H9 (cell line): ENCODE results near the gene TMEM236. TPM values are rescaled to one million over a fixed set of nuclear protein-coding genes. Genes with fewer than 3 reads are reported as not detected.

Experiments
- DNase-seq: peaks from one replicate; pipeline ENCODE4 v3.0.0-alpha.2; 2017
- H2AFZ ChIP-seq: one replicate; pipeline ENCODE4 v1.6.1; 2013; ENCODE audit warnings: mild to moderate bottlenecking, low read length, control low read depth, moderate library complexity
- H2AK5ac ChIP-seq: 2 replicates; pipeline ENCODE4 v1.6.1; 2013; ENCODE audit warnings: low read length, control low read depth, mixed read lengths; ENCODE audit not compliant: insufficient read length
- H2BK120ac ChIP-seq: one replicate; pipeline ENCODE4 v1.6.1; 2013; ENCODE audit warnings: low read depth, mild to moderate bottlenecking, low read length, control low read depth, inconsistent platforms; ENCODE audit not compliant: poor library complexity, severe bottlenecking
- H2BK12ac ChIP-seq: 2 replicates; pipeline ENCODE4 v1.6.1; 2013; ENCODE audit warnings: low read length, control low read depth, mixed read lengths, low read depth; ENCODE audit not compliant: insufficient read length
- H2BK15ac ChIP-seq: 2 replicates; pipeline ENCODE4 v1.6.1; 2013; ENCODE audit warnings: low read depth, low read length, control low read depth
- H2BK20ac ChIP-seq: one replicate; pipeline ENCODE4 v1.6.1; 2013; ENCODE audit warnings: low read depth, mild to moderate bottlenecking, low read length, control low read depth, inconsistent platforms; ENCODE audit not compliant: poor library complexity, severe bottlenecking
- H2BK5ac ChIP-seq: 2 replicates; pipeline ENCODE4 v1.6.1; 2013; ENCODE audit warnings: low read length, control low read depth, mixed read lengths; ENCODE audit not compliant: insufficient read length
- H3K14ac ChIP-seq: 2 replicates; pipeline ENCODE4 v1.6.1; 2013; ENCODE audit warnings: low read length, control low read depth; ENCODE audit not compliant: insufficient read depth
- H3K18ac ChIP-seq: 2 replicates; pipeline ENCODE4 v1.6.1; 2013; ENCODE audit warnings: low read depth, mild to moderate bottlenecking, mixed read lengths, low read length, control low read depth; ENCODE audit not compliant: insufficient read length
- H3K23ac ChIP-seq: 2 replicates; pipeline ENCODE4 v1.6.1; 2013; ENCODE audit warnings: low read length, control low read depth, mixed read lengths, low read depth; ENCODE audit not compliant: insufficient read length
- H3K23me2 ChIP-seq: 2 replicates; pipeline ENCODE4 v1.6.1; 2013; ENCODE audit warnings: low read depth, mild to moderate bottlenecking, mixed read lengths, low read length, control low read depth; ENCODE audit not compliant: insufficient read length, poor library complexity, severe bottlenecking
- H3K27ac ChIP-seq: 2 replicates; pipeline ENCODE4 v1.5.1; 2013; ENCODE audit warnings: low read length, control low read depth, mixed read lengths, low read depth; ENCODE audit not compliant: insufficient read length
- H3K27me3 ChIP-seq: 2 replicates; pipeline ENCODE4 v1.6.1; 2013; ENCODE audit warnings: low read length, control low read depth, inconsistent platforms; ENCODE audit not compliant: insufficient read depth
- H3K4ac ChIP-seq: 2 replicates; pipeline ENCODE4 v1.6.1; 2013; ENCODE audit warnings: low read depth, mild to moderate bottlenecking, control low read depth, inconsistent platforms, low read length, moderate library complexity
- H3K4me1 ChIP-seq: 2 replicates; pipeline ENCODE4 v1.6.1; 2013; ENCODE audit warnings: low read length, control low read depth, inconsistent platforms; ENCODE audit not compliant: insufficient read depth
- H3K4me2 ChIP-seq: 2 replicates; pipeline ENCODE4 v1.6.1; 2013; ENCODE audit warnings: low read length, control low read depth, mixed read lengths; ENCODE audit not compliant: insufficient read length, insufficient read depth
- H3K56ac ChIP-seq: 2 replicates; pipeline ENCODE4 v1.6.1; 2013; ENCODE audit warnings: low read depth, mild to moderate bottlenecking, mixed read lengths, low read length, control low read depth; ENCODE audit not compliant: insufficient read length
- H3K79me1 ChIP-seq: 2 replicates; pipeline ENCODE4 v1.6.1; 2013; ENCODE audit warnings: low read depth, mild to moderate bottlenecking, moderate library complexity, low read length, control low read depth, inconsistent platforms; ENCODE audit not compliant: insufficient read depth, poor library complexity, severe bottlenecking
- H3K79me2 ChIP-seq: 2 replicates; pipeline ENCODE4 v1.6.1; 2013; ENCODE audit warnings: low read length, control low read depth, inconsistent platforms; ENCODE audit not compliant: insufficient read depth
- H3K9ac ChIP-seq: 2 replicates; pipeline ENCODE4 v1.6.1; 2013; ENCODE audit warnings: low read length, control low read depth, mixed read lengths; ENCODE audit not compliant: insufficient read length; ENCODE audit errors: extremely low read depth
- H3K9me3 ChIP-seq: one replicate; pipeline ENCODE4 v1.6.1; 2013; ENCODE audit warnings: low read depth, low read length, inconsistent platforms; ENCODE audit not compliant: control insufficient read depth
- H3T11ph ChIP-seq: one replicate; pipeline ENCODE4 v1.6.1; 2013; ENCODE audit warnings: mild to moderate bottlenecking, low read length, control low read depth, inconsistent platforms
- H4K20me1 ChIP-seq: one replicate; pipeline ENCODE4 v1.6.1; 2013; ENCODE audit not compliant: control insufficient read depth, insufficient read length, insufficient read depth
- H4K5ac ChIP-seq: 2 replicates; pipeline ENCODE4 v1.6.1; 2013; ENCODE audit warnings: low read depth, mild to moderate bottlenecking, mixed read lengths, low read length, control low read depth; ENCODE audit not compliant: insufficient read length
- H4K8ac ChIP-seq: replicated peaks from 2 replicates; pipeline ENCODE4 v1.6.1; 2013; ENCODE audit warnings: low read length, control low read depth, mixed read lengths, low read depth; ENCODE audit not compliant: insufficient read length
- H4K91ac ChIP-seq: 2 replicates; pipeline ENCODE4 v1.6.1; 2013; ENCODE audit warnings: low read depth, mild to moderate bottlenecking, moderate library complexity, mixed read lengths, low read length, control low read depth; ENCODE audit not compliant: insufficient read length
- H3K27ac Mint-ChIP-seq, 3 experiments: 2 replicates in 2 of 3; 3 replicates in 1 of 3; pipeline ENCODE4 v1.8.0; 2020 to 2021; ENCODE audit warnings: mixed read lengths in 3 of 3, mild to moderate bottlenecking in 1 of 3, moderate library complexity in 1 of 3
- H3K27me3 Mint-ChIP-seq: 2 replicates; pipeline ENCODE4 v1.8.0; 2021; ENCODE audit warnings: low read depth, mild to moderate bottlenecking, moderate library complexity, mixed read lengths
- H3K36me3 Mint-ChIP-seq, 3 experiments: 2 replicates in 2 of 3; 3 replicates in 1 of 3; pipeline ENCODE4 v1.8.0; 2020 to 2021; ENCODE audit warnings: low read depth in 3 of 3, mixed read lengths in 3 of 3; ENCODE audit not compliant: insufficient read depth in 1 of 3
- H3K4me1 Mint-ChIP-seq, 2 experiments: 2 replicates each; pipeline ENCODE4 v1.8.0; 2020; ENCODE audit warnings: mixed read lengths in 2 of 2
- H3K4me3 Mint-ChIP-seq, 2 experiments: 2 replicates in 1 of 2; 3 replicates in 1 of 2; pipeline ENCODE4 v1.8.0; 2020 to 2021; ENCODE audit warnings: mild to moderate bottlenecking in 2 of 2, mixed read lengths in 2 of 2, moderate library complexity in 1 of 2
- H3K9me3 Mint-ChIP-seq, 2 experiments: 2 replicates in 1 of 2; 3 replicates in 1 of 2; pipeline ENCODE4 v1.8.0; 2020; ENCODE audit warnings: mild to moderate bottlenecking in 2 of 2, mixed read lengths in 2 of 2, moderate library complexity in 1 of 2
- CTCF ChIP-seq: fragments of 200-600 bp; sonication (generic); conservative IDR thresholded peaks from 3 replicates; pipeline ENCODE4 v1.8.0; 2021; ENCODE audit warnings: antibody characterized with exemption, mild to moderate bottlenecking
- WGBS: extraction: QIAGEN DNeasy Blood & Tissue Kit; methylation state at CpG from one replicate; pipeline ENCODE4 v1.1.7; 2013; ENCODE audit warnings: missing lambda C conversion rate, low lambda C conversion rate, mixed read lengths; ENCODE audit not compliant: insufficient read length; ENCODE audit errors: extremely low coverage; 5-methylcytosine and 5-hydroxymethylcytosine counted together
- total RNA-seq: library from RNA; stranded (reverse); gene quantifications from 2 replicates; pipeline ENCODE4 v1.2.1, GENCODE V29; 2021

Gene TMEM236
- total RNA-seq, 1 experiment from 2014 or later = not detected

DNA sequence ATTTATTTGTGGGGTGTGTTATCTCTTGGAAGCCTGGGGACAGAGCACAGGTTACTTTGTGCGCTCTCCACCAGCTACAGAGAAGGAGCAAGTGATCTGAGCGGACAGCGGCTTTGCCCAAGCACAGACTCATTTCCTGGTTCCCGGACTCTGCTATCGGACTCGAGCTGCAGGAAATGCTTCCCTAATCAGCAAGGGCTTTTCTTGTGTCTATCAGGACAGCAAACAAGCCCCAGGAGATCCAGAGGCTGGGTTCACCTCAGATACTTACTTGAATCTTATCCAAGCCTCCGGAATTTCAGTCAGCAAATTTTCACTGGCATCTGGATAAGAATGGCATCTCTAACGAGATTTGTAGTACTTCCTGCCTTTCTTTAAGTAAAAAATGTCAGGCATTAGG, 84.9 kb downstream of the TMEM236 start:
- H3K27ac Mint-ChIP-seq = peak overlapping the region in 1 of 3 experiments; percentile 35; a peak in 2 of 7 replicates
- no CpG with 5 or more reads among the region's 8 CpGs for WGBS
- H2AFZ ChIP-seq = peak overlapping the region; percentile 14

More for the DNA sequence above, 84.9 kb downstream of the TMEM236 start:
- H3K36me3 Mint-ChIP-seq = no peaks in the 10 kb centered on the region
- DNase-seq = peak; percentile 61
- H3K23ac ChIP-seq = no peak overlapping the region
- no peaks in the 10 kb centered on the region for H4K20me1 ChIP-seq
- no peak overlapping the region for H3K4me2 ChIP-seq
- no peak overlapping the region for H2BK120ac ChIP-seq
- H3K4me3 Mint-ChIP-seq = no peak overlapping the region
- no peaks in the 10 kb centered on the region for H3K9me3 ChIP-seq
- TF ChIP-seq CTCF = no peak
- no peak overlapping the region for H3T11ph ChIP-seq
- H3K9me3 Mint-ChIP-seq = no peaks in the 10 kb centered on the region
- no peaks in the 10 kb centered on the region for H3K79me2 ChIP-seq
- H4K8ac ChIP-seq = no peak overlapping the region
- H3K27ac ChIP-seq = no peak overlapping the region
- H2AK5ac ChIP-seq = no peak overlapping the region
- H3K18ac ChIP-seq = no peak overlapping the region
- no peak overlapping the region for H4K5ac ChIP-seq
- H3K4me1 ChIP-seq = no peaks in the 10 kb centered on the region
- H3K27me3 ChIP-seq = no peaks in the 10 kb centered on the region
- no peak overlapping the region for H3K14ac ChIP-seq
- no peaks in the 10 kb centered on the region for H3K79me1 ChIP-seq
- H3K9ac ChIP-seq = no peak overlapping the region
- H3K4ac ChIP-seq = no peak overlapping the region
- H4K91ac ChIP-seq = no peak overlapping the region
- no peak overlapping the region for H3K56ac ChIP-seq
- no peak overlapping the region for H2BK15ac ChIP-seq
- no peak overlapping the region for H2BK12ac ChIP-seq
- no peak overlapping the region for H2BK20ac ChIP-seq
- peaks cover 0 to 9% of the 10 kb centered on the region in 2 experiments; a peak in 2 of 4 replicates for H3K4me1 Mint-ChIP-seq
- H3K27me3 Mint-ChIP-seq = peaks cover 2% of the 10 kb centered on the region; the same call in 1 of the 2 replicates
- H2BK5ac ChIP-seq = no peak overlapping the region
- no peaks in the 10 kb centered on the region for H3K23me2 ChIP-seq
